SK-N-SH (cell line): ENCODE data around the gene L3MBTL1. TPM values are rescaled to one million over a fixed set of nuclear protein-coding genes. Genes with fewer than 3 reads are reported as not detected.
A peak's percentile ranks its signal among the peaks of the same experiment; 100 is the strongest.

Source experiments
- CTCF ChIA-PET: fragments of 300-600, 350-600 bp; formaldehyde crosslinking; extraction: SDS; loops from one replicate; lab custom pipeline; 2021; lab: Yijun Ruan, JAX
- POLR2A ChIA-PET: fragments of 350-600 bp; sonication (Branson Sonifier 250); formaldehyde crosslinking; extraction: SDS; loops from one replicate; lab custom pipeline; 2020; ENCODE audit warnings: antibody characterized with exemption, inconsistent platforms; lab: Yijun Ruan, JAX
- DNase-seq: peaks from one replicate; pipeline ENCODE4 v3.0.0; 2012
- H2AFZ ChIP-seq: fragments of 200-600 bp; sonication (generic); 2 replicates; pipeline ENCODE4 v1.8.1; 2016; ENCODE audit warnings: antibody characterized with exemption, mild to moderate bottlenecking, low read depth
- H3F3A ChIP-seq: fragments of 200-600 bp; sonication (generic); replicated peaks from 2 replicates; pipeline ENCODE3; 2016; ENCODE audit warnings: antibody characterized with exemption, mild to moderate bottlenecking; ENCODE audit not compliant: insufficient read depth
- H3K27ac ChIP-seq, 2 experiments: fragments of 200-500 bp in 1 of 2; fragments of 200-600 bp in 1 of 2; sonication (Bioruptor generic) in 1 of 2; sonication (generic), shearing (Covaris generic) in 1 of 2; 2 replicates each; pipeline versions ENCODE4 v1.5.1 to v1.6.1; 2014 to 2016; ENCODE audit warnings: low read depth in 2 of 2, inconsistent platforms in 1 of 2, low read length in 1 of 2, mild to moderate bottlenecking in 1 of 2, mixed read lengths in 1 of 2
- H3K27me3 ChIP-seq: fragments of 200-600 bp; sonication (generic), shearing (Covaris generic); 2 replicates; pipeline ENCODE4 v1.6.1; 2016; ENCODE audit warnings: mixed run types; ENCODE audit not compliant: insufficient read depth
- H3K36me3 ChIP-seq, 2 experiments: fragments of 200-500 bp in 1 of 2; fragments of 200-600 bp in 1 of 2; sonication (Bioruptor generic) in 1 of 2; sonication (generic) in 1 of 2; replicated peaks in 1 of 2; 2 replicates each; pipeline versions ENCODE3 to v1.5.1; 2014 to 2016; ENCODE audit warnings: low read length in 1 of 2, mild to moderate bottlenecking in 1 of 2; ENCODE audit not compliant: insufficient read depth in 2 of 2, control insufficient read depth in 1 of 2
- H3K4me1 ChIP-seq, 2 experiments: fragments of 200-500 bp in 1 of 2; fragments of 200-600 bp in 1 of 2; sonication (Bioruptor generic) in 1 of 2; sonication (generic), shearing (Covaris generic) in 1 of 2; 2 replicates each; pipeline versions ENCODE4 v1.5.1 to v1.6.1; 2014 to 2016; ENCODE audit warnings: low read depth in 1 of 2, low read length in 1 of 2, mixed run types in 1 of 2; ENCODE audit not compliant: insufficient read depth in 2 of 2, control insufficient read depth in 1 of 2
- H3K4me2 ChIP-seq: fragments of 200-600 bp; sonication (generic), shearing (Covaris generic); 2 replicates; pipeline ENCODE4 v1.6.1; 2017; ENCODE audit warnings: mixed run types
- H3K4me3 ChIP-seq, 2 experiments: fragments of 200-500 bp in 1 of 2; fragments of 200-600 bp in 1 of 2; sonication (Bioruptor generic) in 1 of 2; sonication (generic), shearing (Covaris generic) in 1 of 2; 2 replicates each; pipeline versions ENCODE4 v1.5.1 to v1.8.1; 2014 to 2016; ENCODE audit warnings: low read depth in 2 of 2, inconsistent platforms in 1 of 2, low read length in 1 of 2, mild to moderate bottlenecking in 1 of 2, mixed read lengths in 1 of 2, moderate library complexity in 1 of 2
- H3K79me2 ChIP-seq: fragments of 200-600 bp; sonication (generic); 2 replicates; pipeline ENCODE4 v1.8.1; 2017; ENCODE audit warnings: mild to moderate bottlenecking; ENCODE audit not compliant: insufficient read depth
- H3K9ac ChIP-seq: fragments of 200-600 bp; sonication (generic); 2 replicates; pipeline ENCODE4 v1.6.1; 2017; ENCODE audit warnings: mixed run types
- H3K9me2 ChIP-seq: fragments of 200-600 bp; sonication (generic); 2 replicates; pipeline ENCODE4 v1.6.1; 2017; ENCODE audit warnings: mixed run types
- H3K9me3 ChIP-seq: fragments of 200-600 bp; sonication (generic); 2 replicates; pipeline ENCODE4 v1.6.1; 2017; ENCODE audit warnings: mixed run types, mild to moderate bottlenecking, moderate library complexity
- H4K20me1 ChIP-seq: fragments of 200-600 bp; sonication (generic); 2 replicates; pipeline ENCODE4 v1.6.1; 2017; ENCODE audit warnings: mild to moderate bottlenecking, mixed run types; ENCODE audit not compliant: insufficient read depth
- CHD2 ChIP-seq: fragments of 150-350 bp; IDR thresholded peaks from 2 replicates; pipeline ENCODE4 v1.6.1; 2018; ENCODE audit warnings: low read length; ENCODE audit not compliant: partially characterized antibody
- GABPA ChIP-seq: IDR thresholded peaks from 2 replicates; pipeline ENCODE4 v1.4.0; 2012; ENCODE audit warnings: low read depth, mild to moderate bottlenecking
- JUND ChIP-seq: IDR thresholded peaks from 2 replicates; pipeline ENCODE4 v1.4.0; 2012
- NRF1 ChIP-seq: IDR thresholded peaks from 2 replicates; pipeline ENCODE4 v1.6.1; 2012; ENCODE audit warnings: low read depth, mild to moderate bottlenecking, low read length
- POLR2AphosphoS5 ChIP-seq: IDR thresholded peaks from 2 replicates; pipeline ENCODE4 v1.6.1; 2012; ENCODE audit warnings: low read depth, low read length
- RCOR1 ChIP-seq: fragments of 150-350 bp; IDR thresholded peaks from 2 replicates; pipeline ENCODE4 v1.6.1; 2017; ENCODE audit warnings: antibody characterized with exemption, low read length
- TAF1 ChIP-seq: IDR thresholded peaks from 2 replicates; pipeline ENCODE4 v1.6.1; 2012; ENCODE audit warnings: low read depth, mild to moderate bottlenecking, low read length, moderate library complexity, borderline replicate concordance
- TEAD4 ChIP-seq: IDR thresholded peaks from 2 replicates; pipeline ENCODE4 v1.4.0; 2012; ENCODE audit warnings: mild to moderate bottlenecking, borderline replicate concordance; ENCODE audit not compliant: insufficient read depth
- YY1 ChIP-seq: IDR thresholded peaks from 2 replicates; pipeline ENCODE4 v1.4.0; 2012; ENCODE audit warnings: low read depth, mild to moderate bottlenecking
- WGBS: methylation state at CpG from one replicate; pipeline ENCODE4 v1.1.6; 2017; ENCODE audit warnings: low lambda C conversion rate; 5-methylcytosine and 5-hydroxymethylcytosine counted together
- polyA plus RNA-seq, 3 experiments: library from polyadenylated mRNA; depleted of rRNA; stranded (reverse); fragments of >200 nt; gene quantifications; 2 replicates each; pipeline ENCODE4 v1.2.3, GENCODE V29; 2012
- TF ChIP-seq, protein P1 (sequence below): fragments of 200-600 bp; sonication (generic); IDR thresholded peaks from 2 replicates; pipeline ENCODE4 v1.6.1; 2017; ENCODE audit warnings: antibody characterized with exemption, mild to moderate bottlenecking, moderate library complexity
- TF ChIP-seq, protein P2 (sequence below): IDR thresholded peaks from 2 replicates; pipeline ENCODE4 v1.4.0; 2012; ENCODE audit warnings: low read depth, borderline replicate concordance
- TF ChIP-seq, protein P3 (sequence below): IDR thresholded peaks from 2 replicates; pipeline ENCODE4 v1.4.0; 2012; ENCODE audit warnings: low read depth, borderline replicate concordance
- TF ChIP-seq, protein P4 (sequence below): IDR thresholded peaks from 2 replicates; pipeline ENCODE4; 2012
- TF ChIP-seq, protein P5 (sequence below): fragments of 150-350 bp; IDR thresholded peaks from 2 replicates; pipeline ENCODE4 v1.6.1; 2016; ENCODE audit warnings: mild to moderate bottlenecking, low read depth, low read length

L3MBTL1 gene
- polyA plus RNA-seq, 1 of the 3 experiments (the other 2 are of a cell fraction): 8.9 TPM

DNA sequence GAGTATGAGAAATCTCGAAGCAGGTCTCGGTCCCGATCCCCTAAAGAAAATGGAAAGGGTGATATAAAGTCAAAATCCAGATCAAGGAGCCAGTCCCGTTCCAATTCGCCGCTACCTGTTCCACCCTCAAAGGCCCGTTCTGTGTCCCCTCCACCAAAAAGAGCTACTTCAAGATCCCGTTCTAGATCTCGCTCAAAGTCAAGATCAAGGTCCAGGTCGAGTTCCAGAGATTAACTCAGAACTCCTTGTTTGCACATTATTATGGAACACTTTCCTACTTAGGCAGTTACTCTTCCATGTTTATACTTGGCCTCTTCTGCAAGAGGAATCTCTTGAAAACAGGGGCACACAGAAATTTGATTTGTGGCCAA, 46.7 kb upstream of the L3MBTL1 start (continued):
- TF ChIP-seq, protein P1, sequence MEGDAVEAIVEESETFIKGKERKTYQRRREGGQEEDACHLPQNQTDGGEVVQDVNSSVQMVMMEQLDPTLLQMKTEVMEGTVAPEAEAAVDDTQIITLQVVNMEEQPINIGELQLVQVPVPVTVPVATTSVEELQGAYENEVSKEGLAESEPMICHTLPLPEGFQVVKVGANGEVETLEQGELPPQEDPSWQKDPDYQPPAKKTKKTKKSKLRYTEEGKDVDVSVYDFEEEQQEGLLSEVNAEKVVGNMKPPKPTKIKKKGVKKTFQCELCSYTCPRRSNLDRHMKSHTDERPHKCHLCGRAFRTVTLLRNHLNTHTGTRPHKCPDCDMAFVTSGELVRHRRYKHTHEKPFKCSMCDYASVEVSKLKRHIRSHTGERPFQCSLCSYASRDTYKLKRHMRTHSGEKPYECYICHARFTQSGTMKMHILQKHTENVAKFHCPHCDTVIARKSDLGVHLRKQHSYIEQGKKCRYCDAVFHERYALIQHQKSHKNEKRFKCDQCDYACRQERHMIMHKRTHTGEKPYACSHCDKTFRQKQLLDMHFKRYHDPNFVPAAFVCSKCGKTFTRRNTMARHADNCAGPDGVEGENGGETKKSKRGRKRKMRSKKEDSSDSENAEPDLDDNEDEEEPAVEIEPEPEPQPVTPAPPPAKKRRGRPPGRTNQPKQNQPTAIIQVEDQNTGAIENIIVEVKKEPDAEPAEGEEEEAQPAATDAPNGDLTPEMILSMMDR: no peak
- TF ChIP-seq CHD2: no peak
- no peak for TF ChIP-seq GABPA
- no peak for TF ChIP-seq RCOR1
- TF ChIP-seq JUND: no peak
- TF ChIP-seq, protein P2, sequence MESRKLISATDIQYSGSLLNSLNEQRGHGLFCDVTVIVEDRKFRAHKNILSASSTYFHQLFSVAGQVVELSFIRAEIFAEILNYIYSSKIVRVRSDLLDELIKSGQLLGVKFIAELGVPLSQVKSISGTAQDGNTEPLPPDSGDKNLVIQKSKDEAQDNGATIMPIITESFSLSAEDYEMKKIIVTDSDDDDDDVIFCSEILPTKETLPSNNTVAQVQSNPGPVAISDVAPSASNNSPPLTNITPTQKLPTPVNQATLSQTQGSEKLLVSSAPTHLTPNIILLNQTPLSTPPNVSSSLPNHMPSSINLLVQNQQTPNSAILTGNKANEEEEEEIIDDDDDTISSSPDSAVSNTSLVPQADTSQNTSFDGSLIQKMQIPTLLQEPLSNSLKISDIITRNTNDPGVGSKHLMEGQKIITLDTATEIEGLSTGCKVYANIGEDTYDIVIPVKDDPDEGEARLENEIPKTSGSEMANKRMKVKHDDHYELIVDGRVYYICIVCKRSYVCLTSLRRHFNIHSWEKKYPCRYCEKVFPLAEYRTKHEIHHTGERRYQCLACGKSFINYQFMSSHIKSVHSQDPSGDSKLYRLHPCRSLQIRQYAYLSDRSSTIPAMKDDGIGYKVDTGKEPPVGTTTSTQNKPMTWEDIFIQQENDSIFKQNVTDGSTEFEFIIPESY: no peak
- TF ChIP-seq TAF1: no peak
- TF ChIP-seq YY1: no peak
- TF ChIP-seq, protein P3, sequence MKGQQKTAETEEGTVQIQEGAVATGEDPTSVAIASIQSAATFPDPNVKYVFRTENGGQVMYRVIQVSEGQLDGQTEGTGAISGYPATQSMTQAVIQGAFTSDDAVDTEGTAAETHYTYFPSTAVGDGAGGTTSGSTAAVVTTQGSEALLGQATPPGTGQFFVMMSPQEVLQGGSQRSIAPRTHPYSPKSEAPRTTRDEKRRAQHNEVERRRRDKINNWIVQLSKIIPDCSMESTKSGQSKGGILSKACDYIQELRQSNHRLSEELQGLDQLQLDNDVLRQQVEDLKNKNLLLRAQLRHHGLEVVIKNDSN: no peak
- no peak for TF ChIP-seq POLR2AphosphoS5
- no peak for TF ChIP-seq NRF1
- TF ChIP-seq, protein P4, sequence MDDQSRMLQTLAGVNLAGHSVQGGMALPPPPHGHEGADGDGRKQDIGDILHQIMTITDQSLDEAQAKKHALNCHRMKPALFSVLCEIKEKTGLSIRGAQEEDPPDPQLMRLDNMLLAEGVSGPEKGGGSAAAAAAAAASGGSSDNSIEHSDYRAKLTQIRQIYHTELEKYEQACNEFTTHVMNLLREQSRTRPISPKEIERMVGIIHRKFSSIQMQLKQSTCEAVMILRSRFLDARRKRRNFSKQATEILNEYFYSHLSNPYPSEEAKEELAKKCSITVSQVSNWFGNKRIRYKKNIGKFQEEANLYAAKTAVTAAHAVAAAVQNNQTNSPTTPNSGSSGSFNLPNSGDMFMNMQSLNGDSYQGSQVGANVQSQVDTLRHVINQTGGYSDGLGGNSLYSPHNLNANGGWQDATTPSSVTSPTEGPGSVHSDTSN: no peak
- TF ChIP-seq, all 33 proteins: peak for 0

DNA sequence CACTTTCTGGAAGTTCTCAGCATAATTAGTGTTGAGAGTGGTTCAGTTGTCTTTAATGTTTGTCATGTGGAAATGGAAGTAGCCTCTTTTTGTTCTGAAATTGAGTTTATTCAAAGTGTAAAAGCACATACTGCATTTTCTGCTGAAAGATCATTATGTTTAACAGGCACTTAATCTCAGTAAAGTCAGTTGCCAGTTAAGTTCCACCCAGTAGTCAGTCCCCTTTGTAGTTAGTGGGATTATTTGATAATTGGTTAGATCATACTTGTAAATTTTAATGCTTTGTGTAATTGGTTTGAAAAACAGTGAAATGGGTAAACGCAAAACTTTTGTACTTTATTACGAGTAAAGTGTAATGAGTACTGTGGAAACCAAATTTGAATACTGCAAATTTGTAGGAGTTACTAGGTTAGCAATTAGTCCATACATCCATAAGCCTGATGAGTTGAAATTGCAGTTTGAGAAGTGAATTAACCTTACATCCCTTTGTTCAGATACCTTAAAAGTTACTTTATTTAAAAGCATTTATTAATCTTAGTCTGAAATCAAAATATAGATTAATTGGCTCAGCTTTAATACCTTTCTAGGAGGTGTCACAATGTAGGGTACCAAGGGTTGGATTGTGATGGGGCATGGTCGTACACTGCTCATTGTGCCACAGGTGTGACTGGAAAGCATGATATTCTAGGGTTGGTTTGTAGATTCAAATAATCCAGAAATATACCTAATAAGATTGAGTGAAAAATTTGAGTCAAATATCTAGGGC, 45.4 kb upstream of the L3MBTL1 start:
- ChIA-PET CTCF (interaction anchor here (0.8 to 2.5 kb wide), 2 partner anchors 13 to 24 kb away, joined by 3 to 6 read pairs; no protein-coding TSS in a partner anchor), POLR2A (no interaction called here)
- WGBS: 91% methylated on average over 3 of the region's 3 CpGs
- Histone ChIP-seq H2AFZ (no peak overlapping the region), H3K9me3 (no peaks in the 10 kb centered on the region), H3K79me2 (peaks cover 75% of the 10 kb centered on the region), H3K4me1 (peaks cover 9 to 10% of the 10 kb centered on the region in 2 experiments; a peak in 3 of 4 replicates), H4K20me1 (peaks cover 78% of the 10 kb centered on the region), H3K4me3 (no peak overlapping the region), H3K4me2 (0 out of 2 replicates have a peak overlapping the region, but pooled peaks have one; percentile 6), H3K27ac (no peak overlapping the region; a peak in 1 of 4 replicates)
- no peak for DNase-seq
- TF ChIP-seq, protein P5, sequence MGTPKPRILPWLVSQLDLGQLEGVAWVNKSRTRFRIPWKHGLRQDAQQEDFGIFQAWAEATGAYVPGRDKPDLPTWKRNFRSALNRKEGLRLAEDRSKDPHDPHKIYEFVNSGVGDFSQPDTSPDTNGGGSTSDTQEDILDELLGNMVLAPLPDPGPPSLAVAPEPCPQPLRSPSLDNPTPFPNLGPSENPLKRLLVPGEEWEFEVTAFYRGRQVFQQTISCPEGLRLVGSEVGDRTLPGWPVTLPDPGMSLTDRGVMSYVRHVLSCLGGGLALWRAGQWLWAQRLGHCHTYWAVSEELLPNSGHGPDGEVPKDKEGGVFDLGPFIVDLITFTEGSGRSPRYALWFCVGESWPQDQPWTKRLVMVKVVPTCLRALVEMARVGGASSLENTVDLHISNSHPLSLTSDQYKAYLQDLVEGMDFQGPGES: no peak
- no peak for TF ChIP-seq TEAD4
- TF ChIP-seq, all 33 proteins: peak for 0
- Histone ChIP-seq H3K9me2 (no peaks in the 10 kb centered on the region), H3K9ac (no peak overlapping the region), H3K27me3 (no peaks in the 10 kb centered on the region), H3K36me3 (peaks cover 66 to 75% of the 10 kb centered on the region in 2 experiments), H3F3A (peaks cover 57% of the 10 kb centered on the region)
